LNCaP clone FGC (cell line): Measurements from ENCODE around the gene BAG2.

Experiments used
- DNase-seq: peaks from one replicate; pipeline ENCODE4 v3.0.0-alpha.2; 2011; ENCODE audit warnings: low read depth
- H3K4me3 ChIP-seq: 2 replicates; pipeline ENCODE4 v1.5.1; 2011; ENCODE audit warnings: mild to moderate bottlenecking, low read depth, low read length, control low read depth
- CTCF ChIP-seq: IDR thresholded peaks from 2 replicates; pipeline ENCODE4 v1.5.1; 2012; ENCODE audit warnings: mild to moderate bottlenecking; ENCODE audit not compliant: control insufficient read depth, insufficient read depth; ENCODE audit errors: extremely low read depth

BAG2 gene

GRCh38 chr6:57137350-57137749 is 34.8 kb upstream of the BAG2 start:
- no peak for TF ChIP-seq CTCF
- no peak overlapping the region for H3K4me3 ChIP-seq
- DNase-seq, result no peak

- DNase-seq, result no peak
- TF ChIP-seq CTCF, result no peak
- no peak overlapping the region for H3K4me3 ChIP-seq
These were observed 34.1 kb upstream of the BAG2 start for GRCh38 chr6:57138026-57138425.

- TF ChIP-seq CTCF, result no peak
- H3K4me3 ChIP-seq, result no peak overlapping the region
- DNase-seq, result no peak
These were observed 30.5 kb upstream of the BAG2 start for GRCh38 chr6:57141451-57142177.

GRCh38 chr6:57142178-57142525 is 30.0 kb upstream of the BAG2 start:
- TF ChIP-seq CTCF, result no peak
- no peak overlapping the region for H3K4me3 ChIP-seq
- DNase-seq, result no peak

- H3K4me3 ChIP-seq, result no peak overlapping the region
- TF ChIP-seq CTCF, result no peak
- DNase-seq, result no peak
These were observed 28.4 kb upstream of the BAG2 start for GRCh38 chr6:57143690-57144089.

- H3K4me3 ChIP-seq, result no peak overlapping the region
- no peak for TF ChIP-seq CTCF
- no peak for DNase-seq
These were observed 24.7 kb upstream of the BAG2 start for GRCh38 chr6:57147401-57147800.
